AG09309 (cell line): Measurements from ENCODE around the gene TP73.

ENCODE experiments used
- DNase-seq: peaks from one replicate; pipeline ENCODE4 v3.0.0-alpha.2; 2010; ENCODE audit warnings: low read depth
- H3K4me3 ChIP-seq: 2 replicates; pipeline ENCODE4 v1.5.1; 2011; ENCODE audit warnings: mild to moderate bottlenecking, low read depth, low read length, moderate library complexity; ENCODE audit not compliant: control insufficient read depth
- CTCF ChIP-seq: IDR thresholded peaks from 2 replicates; pipeline ENCODE4 v1.5.1; 2011; ENCODE audit warnings: mild to moderate bottlenecking, low read depth, low read length, inconsistent platforms; ENCODE audit not compliant: insufficient read depth, control insufficient read depth; ENCODE audit errors: missing control alignments

The TP73 gene

GRCh38 chr1:3711780-3712451, 59.6 kb downstream of the TP73 start:
- no peak for DNase-seq
- no peak overlapping the region for H3K4me3 ChIP-seq
- TF ChIP-seq CTCF: no peak

GRCh38 chr1:3712573-3713535, 60.5 kb downstream of the TP73 start:
- no peak for TF ChIP-seq CTCF
- H3K4me3 ChIP-seq: no peak overlapping the region
- DNase-seq: no peak

GRCh38 chr1:3713840-3714239, 61.5 kb downstream of the TP73 start:
- no peak for TF ChIP-seq CTCF
- H3K4me3 ChIP-seq: no peak overlapping the region
- DNase-seq: no peak

GRCh38 chr1:3714284-3714741, 62.0 kb downstream of the TP73 start:
- TF ChIP-seq CTCF: no peak
- no peak overlapping the region for H3K4me3 ChIP-seq
- DNase-seq: no peak

- DNase-seq: no peak
- H3K4me3 ChIP-seq: no peak overlapping the region
- no peak for TF ChIP-seq CTCF
Measured at GRCh38 chr1:3714814-3715213, 62.5 kb downstream of the TP73 start.

- no peak for DNase-seq
- TF ChIP-seq CTCF: no peak
- no peak overlapping the region for H3K4me3 ChIP-seq
Measured at GRCh38 chr1:3716351-3716750, 64.0 kb downstream of the TP73 start.
